NB4 (cell line): ENCODE data around the gene USP17L17.
"Not testable (repeated sequence)": the region's sequence is repeated elsewhere in the genome, so short reads cannot be mapped to it uniquely, and the experiment has no call there.

ENCODE experiments used
- DNase-seq: peaks from one replicate; pipeline ENCODE4 v3.0.0; 2010; ENCODE audit warnings: low read depth
- H3K4me3 ChIP-seq: one replicate; pipeline ENCODE4 v1.5.1; 2011; ENCODE audit warnings: mild to moderate bottlenecking, low read depth, low read length, moderate library complexity

Gene USP17L17, protein sequence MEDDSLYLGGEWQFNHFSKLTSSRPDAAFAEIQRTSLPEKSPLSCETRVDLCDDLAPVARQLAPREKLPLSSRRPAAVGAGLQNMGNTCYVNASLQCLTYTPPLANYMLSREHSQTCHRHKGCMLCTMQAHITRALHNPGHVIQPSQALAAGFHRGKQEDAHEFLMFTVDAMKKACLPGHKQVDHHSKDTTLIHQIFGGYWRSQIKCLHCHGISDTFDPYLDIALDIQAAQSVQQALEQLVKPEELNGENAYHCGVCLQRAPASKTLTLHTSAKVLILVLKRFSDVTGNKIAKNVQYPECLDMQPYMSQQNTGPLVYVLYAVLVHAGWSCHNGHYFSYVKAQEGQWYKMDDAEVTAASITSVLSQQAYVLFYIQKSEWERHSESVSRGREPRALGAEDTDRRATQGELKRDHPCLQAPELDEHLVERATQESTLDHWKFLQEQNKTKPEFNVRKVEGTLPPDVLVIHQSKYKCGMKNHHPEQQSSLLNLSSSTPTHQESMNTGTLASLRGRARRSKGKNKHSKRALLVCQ

GRCh38 chr4:9243579-9243978, at the start of gene USP17L17:
USP17L17 (plus strand) TSS chr4:9243879; CDS start chr4:9243879, 0 bp downstream.
- not testable (repeated sequence) for H3K4me3 ChIP-seq, DNase-seq

GRCh38 chr4:9210357-9210756, 33.3 kb upstream of the USP17L17 start, which contains the start of gene USP17L10:
USP17L10 (plus strand) TSS chr4:9210657; CDS start chr4:9210657, 0 bp downstream.
- H3K4me3 ChIP-seq, DNase-seq: not testable (repeated sequence)

DNA sequence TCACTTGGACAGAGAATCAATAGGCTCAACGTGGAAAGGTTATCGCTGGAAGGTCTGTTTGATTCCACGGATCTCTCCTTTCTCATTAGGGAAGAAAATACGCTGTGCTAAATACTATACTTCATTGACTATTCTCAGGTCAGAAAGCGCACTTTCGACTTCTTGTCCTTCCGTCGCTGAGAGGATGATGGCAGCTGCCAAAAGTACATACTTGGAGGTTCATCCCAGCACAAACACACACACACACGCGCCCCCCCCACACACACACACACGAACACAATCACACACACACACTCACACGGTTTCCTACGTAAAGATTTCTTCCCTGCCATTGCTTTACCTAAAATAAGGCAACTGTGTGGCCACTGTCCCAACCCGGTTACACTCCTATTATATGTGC, 29.0 kb upstream of the USP17L17 start:
- DNase-seq, H3K4me3 ChIP-seq: not testable (repeated sequence)

GRCh38 chr4:9215105-9215504, 28.6 kb upstream of the USP17L17 start, which contains the start of gene USP17L11:
USP17L11 (plus strand) TSS chr4:9215405; CDS start chr4:9215405, 0 bp downstream.
- not testable (repeated sequence) for DNase-seq, H3K4me3 ChIP-seq

- H3K4me3 ChIP-seq, DNase-seq: not testable (repeated sequence)
Measured at GRCh38 chr4:9219852-9220251, 23.8 kb upstream of the USP17L17 start, which contains the start of gene USP17L12. USP17L12 (plus strand) TSS chr4:9220152; CDS start chr4:9220152, 0 bp downstream.

DNA sequence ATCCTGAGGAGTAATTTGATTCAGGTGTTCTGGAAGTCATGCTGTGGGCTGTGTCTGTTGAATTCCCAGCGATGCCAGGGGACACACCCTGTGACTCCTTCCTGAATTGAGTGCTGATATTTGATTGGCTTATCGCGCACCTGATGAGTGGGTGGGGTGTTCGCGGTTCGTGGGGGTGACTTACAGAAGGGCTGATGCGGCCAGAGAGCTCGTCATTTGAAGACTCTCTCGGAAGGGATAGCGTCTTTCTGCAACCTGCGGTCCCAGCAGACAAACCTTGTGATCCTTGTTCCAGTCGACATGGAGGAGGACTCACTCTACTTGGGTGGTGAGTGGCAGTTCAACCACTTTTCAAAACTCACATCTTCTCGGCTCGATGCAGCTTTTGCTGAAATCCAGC, 19.1 kb upstream of the USP17L17 start, which contains the start of gene USP17L13:
TSS of gene USP17L13 (plus strand) at position 301 of the 400 bp plus-strand sequence. CDS start at position 301, 0 bp downstream.
- H3K4me3 ChIP-seq, DNase-seq: not testable (repeated sequence)

DNA sequence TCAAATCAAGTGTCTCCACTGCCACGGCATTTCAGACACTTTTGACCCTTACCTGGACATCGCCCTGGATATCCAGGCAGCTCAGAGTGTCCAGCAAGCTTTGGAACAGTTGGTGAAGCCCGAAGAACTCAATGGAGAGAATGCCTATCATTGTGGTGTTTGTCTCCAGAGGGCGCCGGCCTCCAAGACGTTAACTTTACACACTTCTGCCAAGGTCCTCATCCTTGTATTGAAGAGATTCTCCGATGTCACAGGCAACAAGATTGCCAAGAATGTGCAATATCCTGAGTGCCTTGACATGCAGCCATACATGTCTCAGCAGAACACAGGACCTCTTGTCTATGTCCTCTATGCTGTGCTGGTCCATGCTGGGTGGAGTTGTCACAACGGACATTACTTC, 13.4 kb upstream of the USP17L17 start:
- DNase-seq, H3K4me3 ChIP-seq: not testable (repeated sequence)

DNA sequence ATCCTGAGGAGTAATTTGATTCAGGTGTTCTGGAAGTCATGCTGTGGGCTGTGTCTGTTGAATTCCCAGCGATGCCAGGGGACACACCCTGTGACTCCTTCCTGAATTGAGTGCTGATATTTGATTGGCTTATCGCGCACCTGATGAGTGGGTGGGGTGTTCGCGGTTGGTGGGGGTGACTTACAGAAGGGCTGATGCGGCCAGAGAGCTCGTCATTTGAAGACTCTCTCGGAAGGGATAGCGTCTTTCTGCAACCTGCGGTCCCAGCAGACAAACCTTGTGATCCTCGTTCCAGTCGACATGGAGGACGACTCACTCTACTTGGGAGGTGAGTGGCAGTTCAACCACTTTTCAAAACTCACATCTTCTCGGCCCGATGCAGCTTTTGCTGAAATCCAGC, 9.6 kb upstream of the USP17L17 start, which contains the start of gene USP17L15:
TSS of gene USP17L15 (plus strand) at position 301 of the 400 bp plus-strand sequence. CDS start at position 301, 0 bp downstream.
- H3K4me3 ChIP-seq, DNase-seq: not testable (repeated sequence)

DNA sequence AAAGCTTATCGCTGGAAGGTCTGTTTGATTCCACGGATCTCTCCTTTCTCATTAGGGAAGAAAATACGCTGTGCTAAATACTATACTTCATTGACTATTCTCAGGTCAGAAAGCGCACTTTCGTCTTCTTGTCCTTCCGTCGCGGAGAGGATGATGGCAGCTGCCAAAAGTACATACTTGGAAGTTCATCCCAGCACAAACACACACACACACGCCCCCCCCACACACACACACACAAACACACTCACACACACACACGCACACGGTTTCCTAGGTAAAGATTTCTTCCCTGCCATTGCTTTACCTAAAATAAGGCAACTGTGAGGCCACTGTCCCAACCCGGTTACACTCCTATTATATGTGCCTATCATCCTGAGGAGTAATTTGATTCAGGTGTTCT, 5.2 kb upstream of the USP17L17 start:
- H3K4me3 ChIP-seq, result not testable (repeated sequence)
- peak; percentile 1 for DNase-seq

DNA sequence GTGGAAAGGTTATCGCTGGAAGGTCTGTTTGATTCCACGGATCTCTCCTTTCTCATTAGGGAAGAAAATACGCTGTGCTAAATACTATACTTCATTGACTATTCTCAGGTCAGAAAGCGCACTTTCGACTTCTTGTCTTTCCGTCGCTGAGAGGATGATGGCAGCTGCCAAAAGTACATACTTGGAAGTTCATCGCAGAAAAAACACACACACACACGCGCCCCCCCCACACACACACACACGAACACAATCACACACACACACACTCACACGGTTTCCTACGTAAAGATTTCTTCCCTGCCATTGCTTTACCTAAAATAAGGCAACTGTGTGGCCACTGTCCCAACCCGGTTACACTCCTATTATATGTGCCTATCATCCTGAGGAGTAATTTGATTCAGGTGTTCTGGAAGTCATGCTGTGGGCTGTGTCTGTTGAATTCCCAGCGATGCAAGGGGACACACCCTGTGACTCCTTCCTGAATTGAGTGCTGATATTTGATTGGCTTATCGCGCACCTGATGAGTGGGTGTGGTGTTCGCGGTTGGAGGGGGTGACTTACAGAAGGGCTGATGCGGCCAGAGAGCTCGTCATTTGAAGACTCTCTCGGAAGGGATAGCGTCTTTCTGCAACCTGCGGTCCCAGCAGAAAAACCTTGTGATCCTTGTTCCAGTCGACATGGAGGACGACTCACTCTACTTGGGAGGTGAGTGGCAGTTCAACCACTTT, 4.4 kb downstream of the USP17L17 start, which contains the start of gene USP17L18:
TSS of gene USP17L18 (plus strand) at position 678 of the 728 bp plus-strand sequence. CDS start at position 678, 0 bp downstream.
- not testable (repeated sequence) for H3K4me3 ChIP-seq
- DNase-seq, result peak; percentile 1

GRCh38 chr4:9253078-9253477, 9.4 kb downstream of the USP17L17 start, which contains the start of gene USP17L19:
USP17L19 (plus strand) TSS chr4:9253378; CDS start chr4:9253378, 0 bp downstream.
- not testable (repeated sequence) for DNase-seq, H3K4me3 ChIP-seq

- DNase-seq, H3K4me3 ChIP-seq: not testable (repeated sequence)
Measured at GRCh38 chr4:9257824-9258223, 14.1 kb downstream of the USP17L17 start, which contains the start of gene USP17L20. USP17L20 (plus strand) TSS chr4:9258124; CDS start chr4:9258124, 0 bp downstream.

DNA sequence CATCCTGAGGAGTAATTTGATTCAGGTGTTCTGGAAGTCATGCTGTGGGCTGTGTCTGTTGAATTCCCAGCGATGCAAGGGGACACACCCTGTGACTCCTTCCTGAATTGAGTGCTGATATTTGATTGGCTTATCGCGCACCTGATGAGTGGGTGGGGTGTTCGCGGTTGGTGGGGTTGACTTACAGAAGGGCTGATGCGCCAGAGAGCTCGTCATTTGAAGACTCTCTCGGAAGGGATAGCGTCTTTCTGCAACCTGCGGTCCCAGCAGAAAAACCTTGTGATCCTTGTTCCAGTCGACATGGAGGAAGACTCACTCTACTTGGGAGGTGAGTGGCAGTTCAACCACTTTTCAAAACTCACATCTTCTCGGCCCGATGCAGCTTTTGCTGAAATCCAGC, 18.9 kb downstream of the USP17L17 start, which contains the start of gene USP17L21:
TSS of gene USP17L21 (plus strand) at position 301 of the 400 bp plus-strand sequence. CDS start at position 301, 0 bp downstream.
- H3K4me3 ChIP-seq, DNase-seq: not testable (repeated sequence)

DNA sequence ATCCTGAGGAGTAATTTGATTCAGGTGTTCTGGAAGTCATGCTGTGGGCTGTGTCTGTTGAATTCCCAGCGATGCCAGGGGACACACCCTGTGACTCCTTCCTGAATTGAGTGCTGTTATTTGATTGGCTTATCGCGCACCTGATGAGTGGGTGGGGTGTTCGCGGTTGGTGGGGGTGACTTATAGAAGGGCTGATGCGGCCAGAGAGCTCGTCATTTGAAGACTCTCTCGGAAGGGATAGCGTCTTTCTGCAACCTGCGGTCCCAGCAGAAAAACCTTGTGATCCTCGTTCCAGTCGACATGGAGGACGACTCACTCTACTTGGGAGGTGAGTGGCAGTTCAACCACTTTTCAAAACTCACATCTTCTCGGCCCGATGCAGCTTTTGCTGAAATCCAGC, 23.6 kb downstream of the USP17L17 start, which contains the start of gene USP17L22:
TSS of gene USP17L22 (plus strand) at position 301 of the 400 bp plus-strand sequence. CDS start at position 301, 0 bp downstream.
- H3K4me3 ChIP-seq, DNase-seq: not testable (repeated sequence)

- not testable (repeated sequence) for H3K4me3 ChIP-seq, DNase-seq
Measured at GRCh38 chr4:9271719-9272118, 28.0 kb downstream of the USP17L17 start.
